Stomach (tissue), 4 donors: Measurements from ENCODE around the gene EXOSC1.

ENCODE experiments used
- CTCF ChIP-seq, 7 experiments: fragments of 450-650 bp in 4 of 7; fragments of 200-600 bp in 3 of 7; sonication (generic) in 3 of 7; IDR thresholded peaks; one replicate each; pipeline ENCODE4 v1.5.1; 2016 to 2019; ENCODE audit warnings: antibody characterized with exemption in 7 of 7, control low read depth in 2 of 7, mild to moderate bottlenecking in 1 of 7
- POLR2A ChIP-seq, 4 donors: fragments of 450-650 bp; IDR thresholded peaks; one replicate each; pipeline ENCODE4 v1.6.1; 2016; ENCODE audit warnings: antibody characterized with exemption in 4 of 4, control low read depth in 2 of 4, mild to moderate bottlenecking in 1 of 4, moderate library complexity in 1 of 4

GRCh38 chr10:97426776-97427570 is 18.8 kb downstream of the EXOSC1 start:
- TF ChIP-seq POLR2A (IDR thresholded peaks at IDR 0.05) (no peak), CTCF (IDR thresholded peaks at IDR 0.05) (no peak)
